ENCODE data around the gene IGF2R.
A peak's percentile ranks its signal among the peaks of the same experiment; 100 is the strongest.
"Not testable (repeated sequence)": the region's sequence is repeated elsewhere in the genome, so short reads cannot be mapped to it uniquely, and the experiment has no call there.

IGF2R gene

GRCh38 chr6:160110586-160111123 is 141.8 kb downstream of the IGF2R start:
- TF ChIP-seq, protein P1, sequence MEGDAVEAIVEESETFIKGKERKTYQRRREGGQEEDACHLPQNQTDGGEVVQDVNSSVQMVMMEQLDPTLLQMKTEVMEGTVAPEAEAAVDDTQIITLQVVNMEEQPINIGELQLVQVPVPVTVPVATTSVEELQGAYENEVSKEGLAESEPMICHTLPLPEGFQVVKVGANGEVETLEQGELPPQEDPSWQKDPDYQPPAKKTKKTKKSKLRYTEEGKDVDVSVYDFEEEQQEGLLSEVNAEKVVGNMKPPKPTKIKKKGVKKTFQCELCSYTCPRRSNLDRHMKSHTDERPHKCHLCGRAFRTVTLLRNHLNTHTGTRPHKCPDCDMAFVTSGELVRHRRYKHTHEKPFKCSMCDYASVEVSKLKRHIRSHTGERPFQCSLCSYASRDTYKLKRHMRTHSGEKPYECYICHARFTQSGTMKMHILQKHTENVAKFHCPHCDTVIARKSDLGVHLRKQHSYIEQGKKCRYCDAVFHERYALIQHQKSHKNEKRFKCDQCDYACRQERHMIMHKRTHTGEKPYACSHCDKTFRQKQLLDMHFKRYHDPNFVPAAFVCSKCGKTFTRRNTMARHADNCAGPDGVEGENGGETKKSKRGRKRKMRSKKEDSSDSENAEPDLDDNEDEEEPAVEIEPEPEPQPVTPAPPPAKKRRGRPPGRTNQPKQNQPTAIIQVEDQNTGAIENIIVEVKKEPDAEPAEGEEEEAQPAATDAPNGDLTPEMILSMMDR (conservative IDR thresholded peaks at IDR 0.05; ENCODE audit: control insufficient read depth, insufficient read depth, low read depth, low read length), result no peak
- no peak overlapping the region for H3K4me3 ChIP-seq (ENCODE audit: control insufficient read depth, low read depth, low read length)
- peak; percentile 36 for DNase-seq (ENCODE audit: low read depth)

DNA sequence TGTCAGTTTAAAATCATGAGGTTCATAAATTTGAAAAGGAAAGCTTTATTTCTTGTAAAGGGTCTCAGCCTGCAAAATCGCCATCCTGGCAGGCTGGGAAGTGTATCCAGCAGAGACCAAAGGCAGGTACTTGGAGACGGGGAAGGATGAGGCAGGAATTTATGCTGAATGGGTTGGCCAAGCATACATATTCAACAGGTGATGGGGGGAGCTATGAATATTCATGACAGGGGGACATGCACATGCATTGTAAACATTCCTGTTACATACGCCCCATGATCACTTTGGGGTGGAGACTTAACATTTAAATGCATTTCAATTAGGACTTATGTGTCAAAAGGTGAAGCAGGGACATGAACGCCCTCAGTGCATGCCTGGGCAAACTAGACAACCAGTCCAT is 142.9 kb downstream of the IGF2R start:
- TF ChIP-seq, protein P1 (conservative IDR thresholded peaks at IDR 0.05; ENCODE audit: control insufficient read depth, insufficient read depth, low read depth, low read length), result no peak
- DNase-seq (ENCODE audit: low read depth), result no peak

DNA sequence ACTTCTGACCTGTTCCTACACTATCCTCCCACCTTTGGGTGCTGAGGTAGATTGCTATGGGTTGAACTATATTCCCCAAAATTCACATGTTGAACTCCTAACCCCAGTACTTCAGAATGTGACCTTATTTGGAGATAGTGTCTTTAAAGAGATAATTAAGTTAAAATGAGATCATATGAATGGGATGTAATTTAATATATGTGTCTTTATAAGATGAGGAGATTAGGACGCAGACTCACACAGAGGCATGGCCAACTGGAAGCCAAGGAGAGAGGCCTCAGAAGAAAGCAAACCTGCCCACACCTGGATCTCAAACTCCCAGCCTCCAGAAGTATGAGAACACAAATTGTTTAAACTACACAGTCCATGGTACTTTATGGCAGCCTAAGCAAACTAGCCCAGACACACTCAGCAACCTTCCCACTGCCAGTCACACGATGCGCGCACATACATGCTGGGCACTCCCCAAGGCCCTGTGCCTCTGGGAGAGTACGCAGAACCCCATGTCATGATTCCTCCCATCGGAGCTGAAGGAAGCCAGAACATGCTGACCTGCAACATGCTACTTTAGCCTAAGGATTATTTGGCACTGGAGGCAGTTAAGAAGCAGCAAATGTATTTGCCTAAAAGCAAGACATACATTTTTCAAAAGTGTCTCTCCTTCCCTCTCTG is 143.9 kb downstream of the IGF2R start:
- H3K4me3 ChIP-seq (ENCODE audit: control insufficient read depth, low read depth, low read length), result no peak overlapping the region
- no peak for DNase-seq (ENCODE audit: low read depth)
- TF ChIP-seq, protein P1 (conservative IDR thresholded peaks at IDR 0.05; ENCODE audit: control insufficient read depth, insufficient read depth, low read depth, low read length), result no peak

More for the DNA sequence above, 142.9 kb downstream of the IGF2R start:
- H3K4me3 ChIP-seq (ENCODE audit: control insufficient read depth, low read depth, low read length), result no peak overlapping the region

- H3K4me3 ChIP-seq (ENCODE audit: control insufficient read depth, low read depth, low read length), result not testable (repeated sequence)
Measured at GRCh38 chr6:160114536-160114935, 145.7 kb downstream of the IGF2R start.

DNA sequence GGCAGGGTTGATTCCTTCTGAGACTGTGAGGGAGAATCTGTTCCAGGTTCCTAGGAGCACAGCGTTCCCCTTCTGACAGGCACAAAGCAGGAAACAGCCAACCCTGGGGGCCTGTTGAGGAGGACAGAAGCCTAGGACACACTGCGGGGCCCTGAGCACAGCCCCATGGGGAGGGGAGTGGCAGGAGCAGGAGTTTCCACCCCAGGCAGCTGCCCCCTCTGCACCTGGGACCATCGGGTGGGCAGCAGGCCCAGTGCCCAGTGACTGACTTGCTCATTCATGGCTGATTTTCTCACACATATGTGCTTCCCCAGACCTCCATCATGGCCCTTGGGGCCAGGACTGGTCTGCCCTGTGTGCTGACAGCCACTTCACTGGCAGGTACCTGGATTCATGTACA is 146.5 kb downstream of the IGF2R start:
- TF ChIP-seq, protein P1 (conservative IDR thresholded peaks at IDR 0.05; ENCODE audit: control insufficient read depth, insufficient read depth, low read depth, low read length), result no peak
- no peak for DNase-seq (ENCODE audit: low read depth)
- no peak overlapping the region for H3K4me3 ChIP-seq (ENCODE audit: control insufficient read depth, low read depth, low read length)

More at GRCh38 chr6:160114536-160114935, 145.7 kb downstream of the IGF2R start:
- not testable (repeated sequence) for DNase-seq (ENCODE audit: low read depth)

DNA sequence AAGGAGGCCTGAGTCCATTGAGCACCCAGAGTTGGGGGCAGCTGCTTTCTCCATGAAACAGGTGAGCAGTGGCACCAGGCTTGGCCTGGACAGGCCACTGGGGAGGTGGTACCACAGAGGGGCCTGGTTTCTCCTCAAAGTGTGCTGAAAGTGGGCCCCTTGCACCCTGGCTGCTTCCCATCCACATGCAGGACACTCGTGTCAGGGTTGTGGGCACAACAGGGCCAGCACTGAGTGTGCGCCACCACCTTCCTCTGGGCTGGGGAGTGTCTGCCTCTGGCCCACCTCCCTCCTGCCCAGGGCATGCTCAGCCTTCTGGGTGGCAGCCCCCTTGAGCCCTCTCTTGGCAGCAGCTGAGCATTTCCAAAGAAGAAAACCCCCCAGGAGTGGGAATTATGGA is 147.5 kb downstream of the IGF2R start:
- H3K4me3 ChIP-seq (ENCODE audit: control insufficient read depth, low read depth, low read length), result no peak overlapping the region
- DNase-seq (ENCODE audit: low read depth), result no peak
- TF ChIP-seq, protein P1 (conservative IDR thresholded peaks at IDR 0.05; ENCODE audit: control insufficient read depth, insufficient read depth, low read depth, low read length), result no peak

DNA sequence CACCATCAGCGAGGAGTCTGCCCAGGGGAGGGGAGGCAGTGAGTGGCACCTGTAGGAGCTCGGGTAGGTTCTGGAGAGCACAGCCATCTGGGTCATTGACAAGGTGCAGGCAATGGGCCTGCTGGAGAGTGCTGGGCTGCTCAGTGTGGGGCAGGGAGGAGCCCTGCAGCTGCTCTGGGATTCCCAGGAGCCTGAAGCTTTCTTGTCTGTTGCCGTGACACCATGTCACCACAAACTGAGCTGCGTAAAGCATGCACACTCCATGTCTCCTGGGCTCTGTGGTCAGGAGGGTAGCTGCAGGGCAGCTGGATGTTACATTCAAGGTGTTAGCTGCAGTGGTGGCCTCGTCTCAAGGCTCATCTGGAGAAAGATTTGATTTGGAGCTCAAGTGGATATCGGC is 148.3 kb downstream of the IGF2R start:
- DNase-seq (ENCODE audit: low read depth), result no peak
- TF ChIP-seq, protein P1 (conservative IDR thresholded peaks at IDR 0.05; ENCODE audit: control insufficient read depth, insufficient read depth, low read depth, low read length), result no peak
- no peak overlapping the region for H3K4me3 ChIP-seq (ENCODE audit: control insufficient read depth, low read depth, low read length)
